ENCODE results near the gene ELAVL1. TPM values are rescaled to one million over a fixed set of nuclear protein-coding genes. Genes with fewer than 3 reads are reported as not detected.
A peak's percentile ranks its signal among the peaks of the same experiment; 100 is the strongest.

ELAVL1 gene
- total and polyA plus RNA-seq, 9 of the 15 experiments (the other 6 are each of a cell fraction or from before 2014, with no cell fraction given), result 4.3 to 172 (median 69.2) TPM

DNA sequence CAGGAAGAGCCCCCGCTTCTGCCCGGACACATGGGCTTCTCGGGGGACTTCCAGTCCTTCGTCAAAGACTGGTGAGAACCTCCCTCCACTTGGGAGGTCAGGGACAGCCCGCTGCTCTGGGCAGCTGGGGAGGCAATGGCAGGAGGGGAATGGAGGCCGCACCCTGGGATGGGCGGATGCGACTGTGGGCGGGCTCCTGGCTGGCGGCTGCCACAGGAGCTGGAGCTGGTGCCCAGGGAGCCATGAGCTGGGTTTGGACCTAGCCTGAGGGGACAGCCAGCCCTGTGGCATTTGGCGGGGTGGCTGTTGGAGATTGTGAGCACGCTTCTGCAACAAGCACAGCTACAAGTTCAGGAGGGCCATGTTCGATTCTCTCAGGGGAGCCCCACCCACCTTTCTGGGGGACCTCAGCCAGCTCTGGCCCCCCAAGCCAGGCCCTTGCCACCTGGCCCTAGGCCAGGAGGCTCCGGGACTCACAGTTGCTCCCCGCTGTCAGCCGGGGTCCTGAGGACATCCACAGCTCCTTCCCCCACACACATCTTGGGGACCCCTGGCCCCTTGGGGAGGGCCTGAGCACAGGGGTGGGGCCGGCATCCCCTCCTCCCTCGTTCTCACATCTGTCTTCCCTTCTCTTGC is 93.8 kb downstream of the ELAVL1 start:
- ChIA-PET POLR2A (interaction anchor here (0.8 to 2.1 kb wide), 3 partner anchors 9 to 42 kb away, joined by 3 to 13 read pairs (median 7); partner anchors contain the start of gene SNAPC2), CTCF (ENCODE audit: low intra/inter-chr PET ratio) (no interaction called here)
- H3K27ac ChIP-seq (ENCODE audit: extremely low read depth, low read depth, low read length), result no peak overlapping the region
- ATAC-seq (no peak), DNase-seq (ENCODE audit: extremely low read depth in 1 of 4, low spot score in 3 of 4) (no peak), FAIRE-seq (no peak)
- intact Hi-C loops (cut with micrococcal nuclease) (no loop called here), in situ Hi-C loops (cut with MboI) (no loop called here)
- no peak overlapping the region; a peak in 1 of 4 replicates for H3K9ac ChIP-seq (ENCODE audit: insufficient read depth in 1 of 2, low read depth in 2 of 2, low read length in 2 of 2)
- 0 out of 2 replicates have a peak, but pooled peaks have one; percentile 52 for TF ChIP-seq POLR2G (IDR thresholded peaks at IDR 0.05; ENCODE audit: low read depth, low read length)
- TF ChIP-seq, protein P1, sequence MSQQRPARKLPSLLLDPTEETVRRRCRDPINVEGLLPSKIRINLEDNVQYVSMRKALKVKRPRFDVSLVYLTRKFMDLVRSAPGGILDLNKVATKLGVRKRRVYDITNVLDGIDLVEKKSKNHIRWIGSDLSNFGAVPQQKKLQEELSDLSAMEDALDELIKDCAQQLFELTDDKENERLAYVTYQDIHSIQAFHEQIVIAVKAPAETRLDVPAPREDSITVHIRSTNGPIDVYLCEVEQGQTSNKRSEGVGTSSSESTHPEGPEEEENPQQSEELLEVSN (IDR thresholded peaks at IDR 0.05; ENCODE audit: borderline replicate concordance in 1 of 2, extremely low read depth in 1 of 2, insufficient read depth in 1 of 2, insufficient read length in 1 of 2, low read depth in 1 of 2, low read length in 1 of 2, poor library complexity in 1 of 2, severe bottlenecking in 1 of 2), result no peak
- H3K4me2 ChIP-seq (ENCODE audit: insufficient read depth, low read length), result no peak overlapping the region
- peaks cover 44% of the 10 kb centered on the region; the same call in 1 of the 3 replicates for H3K36me3 ChIP-seq (ENCODE audit: control insufficient read depth, insufficient read depth, low read length)
- H3K4me3 ChIP-seq, result no peak overlapping the region
- WGBS (ENCODE audit: insufficient coverage, low coverage, missing lambda C conversion rate), result 97% methylated on average over 11 of the region's 18 CpGs
- BruUV-seq (replicated peaks), result no TSS peak
- peaks cover 0 to 81% of the 10 kb centered on the region in 2 experiments; a peak in 3 of 5 replicates for H3K4me1 ChIP-seq (replicated peaks in 1 of 2; ENCODE audit: control insufficient read depth in 2 of 2, insufficient read depth in 2 of 2, low read length in 2 of 2)
- peaks cover 17% of the 10 kb centered on the region for H3K79me2 ChIP-seq (ENCODE audit: control insufficient read depth, insufficient read depth, low read length)
- H3K9me1 ChIP-seq (ENCODE audit: control insufficient read depth, insufficient read depth, low read length), result no peaks in the 10 kb centered on the region
- no peaks in the 10 kb centered on the region for H4K20me1 ChIP-seq (replicated peaks; ENCODE audit: control insufficient read depth, insufficient read depth, low read length)
- no peaks in the 10 kb centered on the region for H3K9me3 ChIP-seq (replicated peaks; ENCODE audit: control insufficient read depth, insufficient read depth, low read depth, low read length)
- H3K27me3 ChIP-seq (ENCODE audit: control insufficient read depth in 2 of 2, insufficient read depth in 2 of 2, low read length in 2 of 2), result no peaks in the 10 kb centered on the region
- no peak overlapping the region for H2AFZ ChIP-seq (ENCODE audit: low read depth, low read length)
